K562 (cell line): Measurements from ENCODE around the gene ANXA10.

Experiments used
- BCL6 ChIP-seq: fragments of 250-450 bp; sonication (Bioruptor Pico); IDR thresholded peaks from 2 replicates; pipeline ENCODE4 v1.4.0; 2020
- CTCF ChIP-seq, 3 experiments: IDR thresholded peaks in 2 of 3; conservative IDR thresholded peaks in 1 of 3; 2 replicates each; pipeline ENCODE4 v1.5.1; 2011 to 2012; ENCODE audit warnings: low read length in 3 of 3, mild to moderate bottlenecking in 3 of 3, control low read depth in 2 of 3, improper control_type of control experiment in 1 of 3, inconsistent platforms in 1 of 3, low read depth in 1 of 3, mixed read lengths in 1 of 3, moderate library complexity in 1 of 3; ENCODE audit not compliant: insufficient read depth in 2 of 3
- FOXJ3 ChIP-seq: sonication (generic); formaldehyde crosslinking; IDR thresholded peaks from 2 replicates; pipeline ENCODE4 v1.4.0; 2020; ENCODE audit warnings: mild to moderate bottlenecking, missing genetic modification reagents
- MAFF ChIP-seq: IDR thresholded peaks from 2 replicates; pipeline ENCODE4 v1.6.1; 2012; ENCODE audit warnings: low read length, improper control_type of control experiment
- POLR2AphosphoS5 ChIP-seq: IDR thresholded peaks from 2 replicates; pipeline ENCODE4 v1.6.1; 2011; ENCODE audit warnings: mild to moderate bottlenecking, low read depth, low read length, moderate library complexity; ENCODE audit not compliant: control insufficient read depth, insufficient read depth
- RB1 ChIP-seq: fragments of 450-650 bp; IDR thresholded peaks from 2 replicates; pipeline ENCODE4 v1.6.1; 2017; ENCODE audit warnings: low read depth, mild to moderate bottlenecking
- SNAPC5 ChIP-seq: fragments of 250-450 bp; sonication (Bioruptor Pico); IDR thresholded peaks from 2 replicates; pipeline ENCODE4 v1.8.0; 2021; ENCODE audit warnings: moderate library complexity, mild to moderate bottlenecking, inconsistent platforms
- SP1 ChIP-seq: sonication (generic); formaldehyde crosslinking; IDR thresholded peaks from 2 replicates; pipeline ENCODE4 v1.8.1; 2022; ENCODE audit warnings: mild to moderate bottlenecking, missing genetic modification reagents
- ZSCAN29 ChIP-seq: fragments of 450-650 bp; IDR thresholded peaks from 2 replicates; pipeline ENCODE4 v1.6.1; 2017
- TF ChIP-seq, protein P1 (sequence below): sonication (generic); formaldehyde crosslinking; IDR thresholded peaks from 2 replicates; pipeline ENCODE4 v1.9.0; 2022; ENCODE audit warnings: mild to moderate bottlenecking, missing genetic modification reagents
- TF ChIP-seq, protein P2 (sequence below): fragments of 450-650 bp; formaldehyde crosslinking; IDR thresholded peaks from 2 replicates; pipeline ENCODE4 v1.4.0; 2020; ENCODE audit warnings: mild to moderate bottlenecking, moderate library complexity

DNA sequence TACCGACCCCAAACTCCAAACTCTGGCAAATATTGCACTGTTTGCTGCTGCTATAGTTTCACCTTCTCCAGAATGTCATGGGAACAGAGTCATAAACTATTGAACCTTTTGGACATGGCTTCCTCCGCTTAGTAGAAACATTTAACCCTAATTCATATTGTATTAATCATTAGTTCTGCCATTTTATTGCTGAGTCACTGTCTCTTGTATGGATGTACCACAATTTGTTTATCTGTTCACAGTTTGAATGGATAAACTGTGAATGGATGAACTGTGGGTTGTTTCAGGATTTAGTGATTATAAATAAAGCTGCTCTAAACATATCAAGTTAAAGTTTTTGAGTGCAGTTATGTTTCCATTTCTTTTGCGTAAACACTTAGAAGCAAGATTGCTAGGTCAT is 10.1 kb downstream of the ANXA10 start:
- TF ChIP-seq CTCF (IDR thresholded peaks at IDR 0.05 in 2 of 3, conservative IDR thresholded peaks at IDR 0.05 in 1 of 3; ENCODE audit: insufficient read depth in 2 of 3, low read depth in 1 of 3, low read length in 3 of 3) (no peak), MAFF (peak; percentile 27; the same call in 1 of the 2 replicates), SNAPC5 (no peak), FOXJ3 (CRISPR knock-in tag) (no peak), BCL6 (CRISPR knock-in tag) (no peak), ZSCAN29 (no peak), SP1 (CRISPR knock-in tag) (no peak), POLR2AphosphoS5 (no peak), RB1 (no peak)
- TF ChIP-seq, protein P1, sequence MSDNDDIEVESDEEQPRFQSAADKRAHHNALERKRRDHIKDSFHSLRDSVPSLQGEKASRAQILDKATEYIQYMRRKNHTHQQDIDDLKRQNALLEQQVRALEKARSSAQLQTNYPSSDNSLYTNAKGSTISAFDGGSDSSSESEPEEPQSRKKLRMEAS (CRISPR knock-in tag): no peak
- TF ChIP-seq, protein P2, sequence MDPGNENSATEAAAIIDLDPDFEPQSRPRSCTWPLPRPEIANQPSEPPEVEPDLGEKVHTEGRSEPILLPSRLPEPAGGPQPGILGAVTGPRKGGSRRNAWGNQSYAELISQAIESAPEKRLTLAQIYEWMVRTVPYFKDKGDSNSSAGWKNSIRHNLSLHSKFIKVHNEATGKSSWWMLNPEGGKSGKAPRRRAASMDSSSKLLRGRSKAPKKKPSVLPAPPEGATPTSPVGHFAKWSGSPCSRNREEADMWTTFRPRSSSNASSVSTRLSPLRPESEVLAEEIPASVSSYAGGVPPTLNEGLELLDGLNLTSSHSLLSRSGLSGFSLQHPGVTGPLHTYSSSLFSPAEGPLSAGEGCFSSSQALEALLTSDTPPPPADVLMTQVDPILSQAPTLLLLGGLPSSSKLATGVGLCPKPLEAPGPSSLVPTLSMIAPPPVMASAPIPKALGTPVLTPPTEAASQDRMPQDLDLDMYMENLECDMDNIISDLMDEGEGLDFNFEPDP: no peak
